GM18508 (cell line): Measurements from ENCODE around the gene MRPS10.

Source experiments
- ATAC-seq: cut with Tn5 transposase; IDR thresholded peaks from one replicate; pipeline ENCODE4 v1.9.1; 2021; ENCODE audit warnings: moderate number of reproducible peaks; ENCODE audit not compliant: insufficient read depth, unreplicated experiment

MRPS10 gene

DNA sequence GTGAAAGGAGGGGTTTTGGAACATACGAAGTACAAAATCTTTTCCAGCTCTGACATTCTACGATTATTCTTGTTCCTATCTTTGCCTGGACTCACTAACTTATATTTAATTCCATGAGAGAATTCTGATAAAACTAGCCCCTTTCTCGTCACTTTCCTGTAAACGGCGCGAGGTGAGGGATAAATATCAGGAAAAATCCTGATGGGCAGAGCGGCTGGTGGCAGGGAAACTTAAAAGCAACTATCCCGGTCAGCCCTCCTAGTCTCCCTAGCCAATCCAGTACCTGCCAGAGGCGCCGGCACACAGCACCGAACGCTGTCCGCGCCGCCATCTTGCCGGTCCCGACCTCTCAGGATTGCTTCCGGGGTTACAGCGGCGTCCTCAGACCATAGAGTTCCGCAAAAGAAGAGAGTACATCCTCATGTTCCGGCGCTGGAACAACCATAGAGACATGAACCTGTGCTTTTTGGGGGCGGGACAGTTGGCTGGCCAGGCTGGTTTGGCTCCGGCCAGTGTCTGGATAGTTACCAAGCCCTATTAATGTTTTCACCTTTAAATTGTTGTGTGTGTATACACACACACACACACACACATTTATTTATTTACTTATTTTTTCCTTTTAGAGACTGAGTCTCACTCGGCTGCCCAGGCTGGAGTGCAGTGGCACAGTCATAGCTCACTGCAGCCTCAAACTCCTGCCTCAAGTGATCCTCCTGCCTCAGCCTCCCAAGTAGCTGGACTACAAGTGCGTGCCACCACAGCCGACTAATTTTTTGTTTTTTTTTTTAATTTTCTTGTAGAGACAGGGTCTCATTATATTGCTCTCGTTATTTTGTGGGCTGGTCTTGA lies at the start of gene MRPS10:
MRPS10 (minus strand) TSS at position 343 of the 849 bp plus-strand sequence; CDS start at position 331, 12 bp downstream.
- peak; percentile 70 for ATAC-seq

DNA sequence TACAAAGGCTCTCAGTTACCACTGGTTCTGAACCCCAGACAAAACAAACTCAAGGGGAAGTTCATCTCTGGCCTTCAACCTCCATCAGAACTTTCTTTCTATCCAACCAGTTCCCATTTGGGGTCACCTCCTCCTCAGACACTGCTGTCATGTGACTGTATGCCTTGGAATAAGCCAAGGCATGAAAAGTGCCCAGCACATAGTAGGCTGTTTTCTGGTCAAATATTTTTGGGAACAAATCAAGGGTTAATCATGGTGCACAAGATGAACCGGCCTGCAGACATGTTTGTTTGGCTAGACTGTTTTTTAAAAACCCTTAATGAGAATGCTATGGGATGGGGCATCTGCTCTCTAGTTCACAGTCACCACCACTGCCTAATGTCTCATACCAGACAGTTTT lies 48.9 kb upstream of the MRPS10 start:
- no peak for ATAC-seq

DNA sequence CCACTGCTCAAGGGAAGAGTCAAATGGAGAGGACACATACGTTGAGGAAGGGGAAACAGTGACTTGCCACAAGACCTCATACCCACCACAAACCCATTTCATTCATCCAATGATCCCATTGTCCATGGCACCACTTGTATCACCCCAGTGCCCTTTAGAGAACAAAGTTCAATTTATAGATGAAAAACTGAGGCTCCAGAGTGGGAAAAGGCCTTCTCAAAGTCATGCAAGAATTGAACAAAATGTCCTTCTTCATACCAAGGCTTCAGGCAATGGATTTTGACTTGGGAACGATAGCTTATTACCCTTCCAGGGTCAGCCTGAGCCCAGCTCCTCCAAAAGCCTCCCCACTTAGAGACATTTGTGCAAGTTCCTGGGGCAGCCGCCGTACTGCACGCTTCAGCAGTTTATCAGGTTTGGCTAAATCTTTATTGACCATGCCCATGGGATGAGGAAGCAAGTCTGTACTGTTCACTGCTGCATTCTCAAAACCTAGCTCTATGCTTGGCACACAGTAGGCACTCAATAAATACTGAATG lies 47.3 kb upstream of the MRPS10 start:
- ATAC-seq: no peak

DNA sequence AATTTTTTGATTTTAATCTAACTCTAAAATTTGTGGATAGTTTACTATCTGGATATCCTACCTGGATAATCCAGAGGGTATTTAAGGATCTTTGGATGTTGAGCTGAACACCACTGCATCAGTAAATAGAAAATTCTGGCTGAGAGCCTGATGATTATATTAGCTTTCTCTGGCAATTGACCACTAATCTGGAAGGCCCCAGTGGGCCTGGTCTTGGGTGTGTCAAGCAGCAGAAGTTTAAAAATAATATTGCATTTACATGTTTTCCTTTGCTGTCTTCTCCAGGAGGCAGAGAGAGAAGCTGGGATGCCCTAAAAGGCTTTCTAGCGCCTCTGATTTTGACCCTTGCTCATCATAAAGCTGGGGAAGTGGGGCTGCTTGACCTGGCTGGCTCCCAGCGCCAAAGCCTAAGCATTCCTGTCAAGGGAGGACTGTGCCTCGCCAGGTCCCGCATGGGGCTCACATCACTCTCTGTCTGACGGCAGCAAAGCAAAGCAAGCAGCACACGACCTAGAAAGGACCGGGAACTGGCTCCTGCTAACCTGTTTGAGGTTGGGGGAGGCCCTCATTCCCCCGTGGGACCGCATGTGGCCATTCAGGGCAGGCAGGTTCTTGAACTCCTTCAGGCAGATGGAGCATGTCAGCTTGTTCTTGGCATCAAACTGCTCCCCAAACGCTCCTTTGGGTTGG lies 46.6 kb upstream of the MRPS10 start:
- no peak for ATAC-seq

DNA sequence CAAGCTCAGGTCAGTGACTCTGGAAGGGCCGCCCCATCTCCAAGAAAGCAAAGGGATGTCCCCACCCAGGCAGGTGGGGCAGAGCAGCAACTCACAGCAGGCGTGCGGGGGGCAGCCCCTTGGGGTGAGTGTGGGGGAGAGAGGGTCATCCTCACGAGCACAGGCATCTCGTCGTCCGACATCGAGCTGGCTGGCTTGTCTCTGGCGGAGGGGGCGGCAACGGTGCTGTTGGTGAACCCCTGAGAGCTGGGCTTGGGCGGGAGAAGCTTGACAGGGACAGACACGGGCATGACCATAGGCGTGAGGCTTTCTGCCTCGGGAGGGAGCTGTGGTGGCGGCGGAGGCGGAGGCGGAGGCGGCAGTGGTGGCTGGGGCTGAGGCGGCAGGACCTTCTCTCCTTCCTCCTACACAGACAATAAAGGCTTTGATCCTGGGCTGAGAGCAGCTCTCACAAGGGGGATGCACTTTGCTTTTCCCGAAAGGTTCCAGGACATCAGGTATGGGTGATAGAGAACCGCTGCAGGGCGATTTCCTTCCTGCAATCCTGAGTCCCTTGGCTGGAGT lies 45.6 kb upstream of the MRPS10 start:
- no peak for ATAC-seq

DNA sequence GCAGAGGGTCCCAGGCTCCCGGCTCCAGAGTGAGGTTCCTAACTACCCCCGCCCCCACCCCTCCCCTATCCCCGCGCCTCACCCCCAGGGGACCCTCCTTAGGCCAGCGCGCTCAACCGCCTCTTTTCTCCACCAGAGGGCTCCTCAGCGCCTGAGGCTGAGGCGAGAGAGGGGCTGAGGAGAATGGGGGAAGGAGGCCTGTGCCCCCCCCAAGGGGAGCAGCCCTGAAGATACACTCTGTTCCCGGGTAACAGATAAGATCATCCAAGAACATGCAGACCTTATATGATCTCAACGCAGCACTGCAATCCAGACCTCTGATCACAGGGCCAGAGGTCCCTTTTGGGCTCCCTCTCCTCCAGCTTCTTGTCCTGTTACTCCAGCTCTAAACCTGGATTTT lies 43.3 kb upstream of the MRPS10 start:
- ATAC-seq: no peak

DNA sequence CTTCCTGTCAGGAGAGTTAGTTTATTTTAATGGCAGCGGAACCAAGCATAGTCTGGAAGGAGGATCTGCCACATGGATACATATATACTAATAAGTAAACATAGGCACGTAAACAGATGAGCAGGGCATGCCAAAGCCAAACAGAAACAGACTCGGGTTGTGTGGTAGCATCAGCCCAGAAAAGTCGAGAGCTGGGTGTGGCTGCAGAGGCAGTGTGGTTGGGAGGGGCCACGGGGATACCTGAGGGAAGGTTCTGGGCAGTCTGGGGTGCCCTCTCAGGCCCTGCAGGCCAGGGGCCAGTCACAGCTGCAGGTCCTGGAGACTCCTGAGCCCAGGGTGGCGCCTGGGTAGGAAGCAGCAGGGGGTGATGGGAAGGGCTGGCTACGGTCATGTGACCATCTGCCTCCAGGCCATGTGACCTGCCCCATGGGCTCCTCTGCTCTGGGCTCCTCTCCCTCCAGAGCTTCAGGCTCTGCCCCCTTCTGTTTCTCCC lies 42.8 kb upstream of the MRPS10 start:
- ATAC-seq: no peak

DNA sequence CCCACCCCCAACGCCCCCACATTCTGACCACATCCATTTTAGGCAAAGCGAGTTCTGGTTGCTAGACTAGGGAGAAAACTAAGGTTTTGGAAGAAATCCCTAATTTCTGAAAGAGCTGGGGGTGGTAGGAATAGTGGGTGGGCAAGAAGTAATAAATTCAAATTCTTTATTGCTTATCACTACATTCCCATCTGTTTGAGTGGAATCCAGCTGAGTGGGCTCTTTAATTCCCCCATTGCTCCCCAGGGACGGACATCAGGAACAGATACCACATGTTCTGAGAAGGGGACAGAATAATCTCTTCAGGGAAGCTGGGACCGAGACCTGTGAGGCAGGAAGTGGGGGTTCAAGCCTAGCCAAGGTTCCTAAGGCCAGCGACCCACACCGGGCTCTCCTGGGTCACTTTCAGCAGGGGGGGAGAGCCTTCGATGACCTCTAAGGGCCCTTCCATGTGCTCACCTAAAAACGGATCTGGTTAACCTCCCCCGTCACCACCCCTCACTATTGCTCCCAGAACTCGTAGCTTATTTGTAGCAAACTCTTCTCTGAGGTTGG lies 42.3 kb upstream of the MRPS10 start:
- ATAC-seq: no peak

DNA sequence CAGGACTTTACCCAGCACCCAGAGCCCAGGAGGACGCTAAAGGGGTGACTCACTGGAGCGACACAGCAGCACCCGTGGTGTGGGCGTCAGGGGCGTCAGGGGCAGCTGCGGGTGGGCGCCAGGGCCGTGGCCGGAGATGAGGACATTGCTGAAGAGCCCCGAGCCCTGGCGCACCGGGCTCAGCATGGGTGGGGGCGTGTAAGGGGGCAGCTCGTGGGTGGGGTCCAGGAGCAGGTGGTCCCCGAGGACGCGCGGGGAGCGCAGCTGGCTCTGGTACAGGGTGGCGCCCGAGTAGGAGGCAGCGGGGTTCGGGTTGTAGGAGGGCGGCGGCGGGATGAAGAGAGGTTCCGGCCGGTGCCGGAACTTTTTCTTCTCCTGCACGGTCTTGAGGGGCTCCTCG lies 41.6 kb upstream of the MRPS10 start:
- no peak for ATAC-seq

DNA sequence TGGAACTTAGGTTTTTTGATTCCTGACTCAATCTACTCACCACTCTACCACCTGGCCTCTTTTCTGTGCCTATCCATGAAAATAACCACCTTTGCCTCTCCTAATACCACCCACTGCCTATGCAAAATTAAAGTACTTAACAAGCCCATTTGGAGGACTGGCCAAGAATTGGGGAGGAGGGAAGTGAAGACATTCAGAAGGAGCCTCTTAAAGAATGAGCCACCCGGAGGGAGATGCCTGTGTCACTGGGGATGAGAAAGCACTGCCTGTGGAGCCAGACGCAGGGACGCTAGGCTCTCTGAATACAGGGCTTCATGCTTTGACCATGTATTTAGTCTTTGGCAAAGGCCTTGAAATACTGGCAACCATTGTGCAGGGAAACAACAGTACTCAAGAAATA lies 40.0 kb upstream of the MRPS10 start:
- ATAC-seq: no peak

DNA sequence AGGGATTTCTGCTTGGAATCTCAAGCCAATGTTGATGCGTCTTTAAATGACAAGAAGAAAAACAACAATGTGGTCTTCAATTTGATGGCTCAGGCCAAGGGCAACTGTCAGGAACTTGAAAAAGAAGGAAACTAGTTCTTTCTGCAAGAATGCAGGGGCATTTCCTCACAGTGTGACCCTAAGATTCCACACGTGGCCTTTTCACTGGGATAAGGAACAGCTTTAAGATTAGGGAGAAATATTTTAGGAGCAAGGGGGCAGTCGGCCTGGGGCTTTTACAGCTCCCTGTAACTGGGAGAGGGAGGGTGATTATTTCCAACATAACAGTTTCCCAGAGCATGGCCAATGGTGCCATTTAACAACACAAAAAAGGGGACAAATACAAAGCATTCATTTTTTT lies 39.4 kb upstream of the MRPS10 start:
- ATAC-seq: no peak

DNA sequence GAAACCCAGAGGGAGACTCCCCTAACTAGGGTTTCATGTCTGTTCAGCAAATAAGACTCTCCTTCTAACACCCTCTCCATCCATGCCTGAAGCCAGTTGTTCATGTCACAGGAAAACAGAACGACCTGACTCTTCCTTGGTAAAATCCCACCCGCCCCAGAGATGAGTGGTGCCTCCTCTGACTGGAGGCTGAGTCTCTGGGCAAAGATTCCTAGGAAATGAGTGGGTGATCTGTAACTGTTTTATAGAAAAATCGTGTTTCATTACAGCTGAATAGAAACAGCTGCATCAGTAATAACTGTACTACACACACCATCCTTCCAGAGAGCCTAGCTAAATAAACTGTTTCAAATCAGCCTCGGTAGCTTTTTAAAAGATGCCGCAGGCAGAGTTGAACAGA lies 37.4 kb upstream of the MRPS10 start:
- ATAC-seq: no peak

DNA sequence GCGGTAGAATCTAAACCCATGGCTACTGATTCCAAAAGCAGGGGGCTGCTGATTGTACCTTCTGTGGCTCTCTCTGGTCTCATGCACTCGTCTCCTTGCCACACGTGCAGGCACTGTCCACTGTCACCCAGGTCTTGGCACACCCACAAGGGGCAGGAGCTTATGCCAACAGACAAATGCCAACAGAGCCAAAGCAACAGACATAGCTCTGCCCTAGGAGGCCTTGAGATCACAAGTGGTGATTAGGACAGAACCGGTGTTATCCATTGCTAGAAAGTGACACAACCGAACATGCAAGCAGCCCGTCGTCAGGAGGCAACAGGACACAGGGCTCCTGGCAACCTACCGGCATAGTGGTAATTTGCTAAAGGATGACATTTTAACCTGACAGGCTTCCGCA lies 36.8 kb upstream of the MRPS10 start:
- no peak for ATAC-seq

DNA sequence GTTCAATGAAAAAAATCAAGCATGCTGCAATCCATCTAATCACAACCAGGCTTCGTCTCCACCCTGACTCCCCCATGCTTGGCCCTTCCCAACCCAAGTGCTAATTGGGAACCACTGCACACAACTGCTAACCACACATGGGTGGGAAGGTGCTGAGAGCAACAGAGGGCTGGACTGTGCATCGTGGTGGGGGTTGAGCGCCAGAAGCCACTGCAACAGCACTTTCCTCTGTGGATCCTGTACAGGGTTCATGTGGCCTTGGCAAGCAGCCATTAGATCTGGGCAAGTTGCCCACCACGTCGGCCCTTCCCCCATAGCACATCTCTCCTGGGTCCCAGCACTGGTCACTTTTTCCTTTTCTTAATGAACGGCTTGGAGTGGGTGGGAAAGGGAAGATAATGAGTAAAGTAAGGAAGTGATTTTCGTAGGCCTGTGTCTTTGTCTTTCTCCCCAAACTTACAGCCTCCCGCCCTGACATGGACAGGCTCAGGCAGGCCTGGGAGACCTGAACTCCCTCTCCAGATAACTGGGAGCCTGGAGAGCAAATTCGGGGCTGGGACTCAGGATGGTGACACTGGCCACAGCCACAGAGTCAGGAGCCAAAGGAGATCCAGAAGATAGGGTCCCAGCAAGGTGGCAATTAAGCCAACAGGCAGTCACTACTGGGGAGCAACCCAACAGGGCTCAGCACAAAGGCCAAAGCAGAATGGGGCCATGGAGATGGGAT lies 34.4 kb upstream of the MRPS10 start:
- no peak for ATAC-seq

DNA sequence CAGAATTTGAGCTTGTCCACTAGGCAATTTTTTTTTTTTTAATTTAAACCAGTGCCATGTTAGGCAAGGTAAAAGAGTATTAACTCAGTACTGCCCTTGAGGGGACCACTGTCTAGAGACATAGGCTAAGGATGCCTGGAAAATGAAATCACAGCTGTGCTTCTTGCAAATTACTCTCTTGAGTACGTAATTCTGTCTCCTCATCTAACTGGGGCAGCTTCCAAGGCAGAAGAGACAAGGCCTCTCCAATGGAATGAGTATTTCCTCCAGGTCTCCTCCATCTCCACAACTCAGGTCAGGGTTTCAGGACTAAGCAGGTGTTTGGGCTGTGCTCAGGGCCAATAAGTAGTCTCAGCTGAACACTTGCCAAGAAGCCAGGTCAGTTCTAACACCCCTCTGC lies 33.8 kb upstream of the MRPS10 start:
- no peak for ATAC-seq

DNA sequence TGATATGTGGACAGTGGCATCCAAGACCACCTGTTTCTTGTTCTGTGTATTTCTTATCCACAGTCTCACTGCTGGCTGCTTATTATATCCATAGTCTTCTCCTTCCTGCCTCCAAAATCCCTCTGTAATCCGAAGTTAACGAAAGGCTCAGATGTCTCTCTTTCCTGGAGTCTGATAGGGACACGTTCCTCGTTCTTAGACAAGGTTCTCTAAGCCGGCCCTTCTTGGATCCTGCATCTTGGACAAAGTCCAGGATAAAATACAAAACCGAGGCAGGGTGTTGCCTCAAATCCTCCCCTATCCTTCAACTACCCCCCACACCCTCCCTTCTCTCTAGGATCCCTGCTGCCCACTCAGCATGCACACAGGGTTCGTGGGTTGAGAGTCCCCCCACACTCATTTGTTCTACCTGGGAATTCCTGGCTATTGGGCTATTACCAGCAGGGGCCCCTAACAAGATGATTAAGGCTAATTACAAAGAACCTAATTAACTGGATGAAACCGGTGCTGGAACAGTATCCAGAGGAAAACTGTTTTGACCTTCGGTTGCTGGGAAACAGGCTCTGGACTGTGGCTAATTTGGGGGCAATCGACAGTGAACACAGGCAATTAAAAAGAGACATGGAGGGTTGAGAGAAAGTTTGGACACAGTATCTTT lies 32.7 kb upstream of the MRPS10 start:
- no peak for ATAC-seq

DNA sequence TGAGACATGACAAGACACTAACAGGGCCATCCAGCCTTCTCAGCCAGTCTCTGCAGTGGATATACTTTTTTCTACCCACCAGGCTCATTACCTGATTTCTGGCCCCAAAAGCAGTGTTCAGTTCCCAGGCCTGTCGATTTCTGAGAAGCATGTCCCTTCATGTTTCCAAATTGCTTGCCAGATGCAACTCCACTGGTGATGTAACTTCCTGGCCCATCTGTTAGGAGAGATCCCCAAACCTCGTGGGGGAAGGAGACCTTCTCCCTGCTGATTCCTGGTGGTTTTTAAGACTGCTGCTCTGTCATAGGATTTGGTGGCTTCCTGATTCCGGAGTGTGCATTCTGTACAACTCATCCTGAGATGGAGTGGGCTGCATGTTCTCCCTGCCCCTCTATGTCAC lies 31.6 kb upstream of the MRPS10 start:
- no peak for ATAC-seq

DNA sequence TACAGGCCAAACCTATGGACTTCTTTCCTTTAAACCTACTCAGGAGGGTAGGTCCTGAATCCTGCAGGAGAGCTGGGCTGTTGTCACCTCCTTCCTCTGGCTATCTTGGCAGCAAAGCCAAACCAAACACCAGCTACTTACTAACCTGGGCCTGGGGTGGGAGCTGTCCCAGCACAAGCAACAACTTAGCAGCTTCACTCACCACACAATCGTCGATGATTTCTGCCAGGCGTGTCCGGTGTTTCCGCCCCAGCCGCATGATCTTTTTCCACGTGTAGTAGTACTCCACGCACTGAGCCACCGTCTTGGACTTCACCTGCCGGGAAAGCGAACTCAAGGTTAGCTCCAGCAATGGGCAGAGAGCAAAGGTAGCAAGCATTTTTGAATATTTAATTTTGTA lies 25.4 kb upstream of the MRPS10 start:
- no peak for ATAC-seq

DNA sequence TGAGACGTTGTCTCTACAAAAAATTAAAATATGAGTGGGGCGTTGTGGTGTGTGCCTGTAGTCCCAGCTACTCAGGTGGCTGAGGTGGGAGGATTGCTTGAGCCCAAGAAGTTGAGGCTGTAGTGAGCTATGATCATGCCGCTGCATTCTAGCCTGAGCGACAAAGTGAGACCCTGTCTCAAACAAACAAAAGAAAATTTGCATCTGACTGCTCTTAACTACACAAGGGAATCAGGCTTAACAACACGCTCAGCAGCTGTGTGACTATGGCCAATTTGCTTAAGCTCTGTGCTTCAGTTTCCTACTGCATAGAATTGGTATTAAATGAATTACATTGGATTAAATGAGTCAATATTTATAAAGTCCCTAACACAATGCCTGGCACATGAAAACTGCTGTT lies 24.3 kb upstream of the MRPS10 start:
- ATAC-seq: no peak
